ENCODE data around the gene IQCK. TPM values are rescaled to one million over a fixed set of nuclear protein-coding genes. Genes with fewer than 3 reads are reported as not detected.

IQCK gene, protein sequence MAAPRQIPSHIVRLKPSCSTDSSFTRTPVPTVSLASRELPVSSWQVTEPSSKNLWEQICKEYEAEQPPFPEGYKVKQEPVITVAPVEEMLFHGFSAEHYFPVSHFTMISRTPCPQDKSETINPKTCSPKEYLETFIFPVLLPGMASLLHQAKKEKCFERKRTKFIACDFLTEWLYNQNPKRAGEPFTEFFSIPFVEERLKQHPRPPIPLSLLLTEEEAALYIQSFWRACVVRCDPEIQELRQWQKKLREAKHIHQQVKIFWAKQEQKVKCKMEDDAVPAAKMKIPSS
- total RNA-seq = 17.9 and 24.5 TPM in 2 replicates

DNA sequence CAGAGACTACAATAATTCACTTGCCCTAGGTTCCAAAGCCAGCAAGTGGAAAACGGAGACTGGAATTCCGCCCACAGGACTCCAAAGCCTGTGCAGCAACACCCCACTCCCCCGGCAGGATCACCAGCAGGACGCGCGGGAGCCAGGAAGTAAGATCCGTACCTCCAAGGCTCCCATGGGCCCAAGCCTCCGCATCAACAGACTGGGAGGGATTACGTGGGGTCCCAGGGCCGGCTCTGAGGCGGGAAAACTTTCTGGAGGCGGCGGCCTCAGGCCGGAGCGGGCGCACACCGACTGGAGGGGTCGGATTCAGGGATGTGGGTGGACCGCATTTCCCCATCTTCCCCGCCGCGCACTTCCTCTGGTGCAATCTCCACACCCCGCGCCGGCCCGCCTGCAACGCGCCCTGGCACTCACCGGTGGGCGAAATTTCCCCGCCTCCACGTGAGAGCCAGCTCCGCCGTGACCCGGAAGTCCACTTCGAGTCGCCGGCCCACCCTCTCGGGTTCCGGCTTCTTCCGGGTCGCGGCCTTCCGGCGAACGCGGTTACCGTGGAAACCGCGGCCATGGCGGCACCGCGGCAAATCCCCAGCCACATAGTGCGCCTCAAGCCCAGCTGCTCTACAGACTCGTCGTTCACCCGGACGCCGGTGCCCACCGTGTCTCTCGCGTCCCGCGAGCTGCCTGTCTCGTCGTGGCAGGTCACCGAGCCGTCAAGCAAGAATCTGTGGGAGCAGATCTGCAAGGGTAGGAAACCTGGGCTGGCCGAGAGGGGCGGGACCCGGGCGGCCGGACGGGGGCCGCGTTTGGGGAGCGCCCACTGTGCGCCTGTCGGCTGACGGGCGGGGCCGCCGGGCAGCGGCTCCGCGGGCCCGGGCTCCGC lies at the start of gene IQCK, which contains the start of gene KNOP1:
Gene IQCK, plus strand, starts transcription at position 531 of the 883 bp plus-strand sequence. Its CDS starts 36 bp downstream, at position 567.
Gene KNOP1, minus strand, starts transcription at position 487 of the 883 bp plus-strand sequence. CDS start 3,192 bp downstream, outside the sequence.

DNA sequence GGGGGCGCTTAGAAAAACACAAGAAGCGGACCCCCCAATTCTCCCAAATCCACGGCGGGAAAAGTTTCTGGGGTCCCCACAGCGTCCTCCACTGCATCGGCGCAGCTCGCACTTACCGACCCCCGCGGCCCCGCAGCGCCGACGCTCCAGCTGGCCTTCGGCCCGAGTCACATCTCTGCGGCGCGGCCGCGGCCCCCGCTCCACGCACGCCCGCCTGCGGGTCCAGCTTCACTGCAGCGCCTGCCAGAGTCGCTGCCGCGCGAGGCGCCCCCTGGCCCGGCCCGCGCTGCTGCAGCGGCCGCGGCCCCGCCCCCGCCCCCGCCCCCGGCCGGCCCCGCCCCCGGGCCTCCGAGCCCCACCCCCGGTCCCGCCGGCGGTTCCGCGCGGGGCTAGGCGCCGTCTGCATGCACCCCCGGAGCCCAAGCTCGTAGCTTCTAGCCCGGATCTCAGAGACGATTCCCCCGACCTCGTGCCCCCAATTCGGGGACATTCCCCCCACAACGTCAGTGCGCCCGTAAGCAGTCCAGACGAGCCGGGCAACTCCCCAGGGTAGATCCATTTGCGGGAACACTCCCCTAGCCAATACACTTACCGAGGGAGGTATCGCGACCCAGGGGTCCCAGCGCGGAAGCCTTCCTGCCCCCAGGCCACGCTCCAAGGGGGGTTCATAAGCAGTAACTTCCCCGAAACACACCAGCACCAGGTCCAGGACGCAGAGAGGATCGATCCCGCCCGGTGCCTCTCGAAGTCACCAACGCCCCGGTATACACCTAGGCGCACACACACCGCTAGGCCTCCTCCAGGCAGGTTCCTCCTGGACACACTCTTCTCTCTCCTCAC lies 166.8 kb downstream of the IQCK start, which contains the start of gene GPRC5B:
Gene GPRC5B, minus strand, starts transcription at position 238 of the 840 bp plus-strand sequence. CDS start 12,003 bp downstream, outside the sequence.

Other genes starting within 250 kb of the IQCK start
- 55.6 and 61.9 TPM in 2 replicates for gene GDE1, start 196.2 kb upstream of the IQCK start, total RNA-seq
- gene CCP110, start 194.3 kb upstream of the IQCK start, total RNA-seq = 6.3 and 8.0 TPM in 2 replicates
- 41.8 and 48.4 TPM in 2 replicates for gene VPS35L, start 162.6 kb upstream of the IQCK start, total RNA-seq
- gene KNOP1, start within 50 bp of the IQCK start, total RNA-seq = 13.6 and 22.5 TPM in 2 replicates
- gene GPRC5B, start 166.6 kb downstream of the IQCK start, total RNA-seq = 11.5 and 18.5 TPM in 2 replicates

Measured in myometrial cell (primary cell).